NCI-H510A (cell line): Measurements from ENCODE around the gene CRLF1.

Experiments
- DNase-seq: peaks from one replicate; lab custom pipeline; 2025; lab: John Stamatoyannopoulos, UW

Gene CRLF1

GRCh38 chr19:18606281-18607225 lies at the start of gene CRLF1:
TSS of gene CRLF1 (minus strand) at chr19:18606799. CDS start at chr19:18606656, 143 bp downstream.
- DNase-seq, result no peak

DNA sequence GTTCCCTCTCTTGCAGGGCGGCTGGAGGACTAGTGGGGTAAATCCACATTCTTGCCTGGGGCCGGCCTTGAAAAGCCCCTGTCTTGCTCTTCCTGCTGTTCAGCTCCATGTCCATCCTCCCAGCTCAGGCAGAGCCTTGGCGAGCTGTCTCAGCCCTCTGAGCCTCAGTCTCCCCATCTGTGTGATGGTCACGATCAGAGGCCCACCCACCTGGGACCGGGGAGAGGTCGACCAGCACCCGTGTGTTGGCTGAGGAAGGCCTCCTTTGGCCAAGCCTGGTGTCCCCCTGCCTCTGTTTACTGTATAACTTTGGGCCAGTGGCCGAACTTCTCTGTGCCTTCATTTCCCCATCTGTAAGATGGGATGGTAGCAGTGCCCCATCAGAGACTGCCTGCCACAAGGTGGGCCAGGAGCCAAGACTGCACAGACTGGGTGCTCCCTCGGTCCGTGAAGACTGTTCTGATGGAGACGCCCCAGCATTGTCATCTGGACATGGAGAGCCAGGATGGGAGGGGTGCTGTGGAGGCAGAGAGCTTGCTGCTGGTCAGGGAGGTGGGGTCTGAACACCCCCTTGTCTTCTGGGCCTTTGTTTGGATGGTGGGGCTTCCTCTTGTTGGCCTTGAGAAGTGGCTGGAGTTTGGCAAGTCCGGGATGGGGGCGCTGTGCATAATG lies 48.7 kb upstream of the CRLF1 start:
- no peak for DNase-seq

- no peak for DNase-seq
These were observed 47.9 kb upstream of the CRLF1 start for GRCh38 chr19:18654469-18654868.

DNA sequence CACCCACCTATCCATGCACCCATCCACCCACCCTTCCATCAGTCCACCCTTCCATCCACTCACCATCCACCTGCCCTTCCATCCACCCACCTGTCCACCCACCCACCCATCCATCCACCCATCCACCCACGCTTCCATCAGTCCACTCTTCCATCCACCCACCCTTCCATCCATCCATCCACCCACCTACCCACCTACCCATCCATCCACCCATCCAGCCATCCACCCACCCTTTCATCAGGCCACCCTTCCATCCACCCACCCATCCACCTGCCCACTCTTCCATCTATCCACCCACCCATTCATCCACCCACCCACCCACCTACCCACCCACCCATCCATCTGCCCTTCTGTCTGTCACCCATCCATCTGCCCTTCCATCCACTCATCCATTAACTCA lies 47.3 kb upstream of the CRLF1 start:
- DNase-seq, result no peak

- DNase-seq, result no peak
These were observed 45.1 kb upstream of the CRLF1 start for GRCh38 chr19:18651733-18652132.

DNA sequence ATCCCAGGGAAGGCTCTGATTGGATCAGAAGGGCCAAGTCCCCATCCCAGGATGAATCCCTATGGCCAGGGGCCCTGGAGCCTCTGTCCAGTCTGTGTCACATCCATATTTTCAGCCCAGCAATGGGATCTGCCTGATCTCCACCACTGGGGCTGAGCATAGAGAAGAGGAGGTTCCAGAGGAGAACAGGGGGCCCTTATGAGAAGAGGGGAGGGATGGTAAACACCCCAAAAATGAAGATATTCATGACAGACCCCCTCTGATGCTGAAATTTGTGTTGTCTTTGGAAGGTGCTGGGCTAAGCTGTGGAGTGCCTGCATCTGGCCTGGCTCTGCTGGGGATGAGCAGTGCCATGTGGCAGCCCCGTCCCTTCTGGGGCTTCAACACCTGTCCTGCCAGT lies 44.7 kb upstream of the CRLF1 start:
- DNase-seq, result no peak

DNA sequence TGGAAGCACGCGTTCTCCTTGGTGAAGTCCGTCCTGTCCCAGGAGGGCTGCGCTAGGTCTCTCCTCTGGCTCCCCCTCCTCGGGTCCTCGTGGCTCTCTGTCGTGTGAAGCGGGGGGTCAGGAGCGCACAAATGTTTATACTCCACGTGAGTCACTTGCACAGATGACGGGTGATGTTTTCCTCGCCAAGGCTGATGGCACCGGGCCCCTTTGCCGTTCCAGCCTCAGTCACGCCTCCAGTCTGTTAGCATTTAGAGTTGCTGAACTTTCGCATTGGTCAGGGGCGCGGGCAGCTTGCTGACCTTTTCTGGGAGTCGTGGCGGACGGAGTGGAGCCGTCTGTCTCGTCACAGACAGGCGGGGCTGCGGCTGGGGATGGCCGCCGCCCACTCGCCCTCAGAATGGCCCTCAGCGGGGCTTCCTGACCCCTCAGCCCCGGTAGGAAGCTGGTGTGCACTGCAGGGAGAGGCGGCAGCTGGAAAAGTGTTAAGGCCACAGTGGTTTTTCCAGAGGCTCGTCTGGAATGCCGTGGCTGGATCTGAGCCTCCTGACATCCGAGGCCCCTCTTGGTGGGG lies 44.0 kb upstream of the CRLF1 start:
- no peak for DNase-seq

- no peak for DNase-seq
These were observed 43.4 kb upstream of the CRLF1 start for GRCh38 chr19:18650021-18650390.

GRCh38 chr19:18649371-18650020 lies 42.9 kb upstream of the CRLF1 start:
- peak; percentile 68 for DNase-seq

DNA sequence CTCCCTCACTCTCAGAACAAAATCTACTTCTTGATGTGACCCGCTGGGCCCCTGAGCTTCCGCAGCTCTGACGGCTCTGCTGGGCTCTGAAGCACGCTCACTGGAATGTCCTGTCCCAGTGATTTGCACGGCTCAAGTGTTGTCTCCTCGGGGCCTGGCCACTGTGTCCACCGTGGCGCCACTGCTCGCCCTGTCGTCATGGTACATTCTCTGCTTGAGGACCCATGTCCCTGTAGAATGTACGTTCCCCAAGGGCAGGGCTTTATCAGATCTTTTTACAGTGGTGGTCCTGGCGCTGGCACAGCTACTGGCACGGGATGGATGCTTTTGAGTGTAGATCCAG lies 42.3 kb upstream of the CRLF1 start:
- no peak for DNase-seq

DNA sequence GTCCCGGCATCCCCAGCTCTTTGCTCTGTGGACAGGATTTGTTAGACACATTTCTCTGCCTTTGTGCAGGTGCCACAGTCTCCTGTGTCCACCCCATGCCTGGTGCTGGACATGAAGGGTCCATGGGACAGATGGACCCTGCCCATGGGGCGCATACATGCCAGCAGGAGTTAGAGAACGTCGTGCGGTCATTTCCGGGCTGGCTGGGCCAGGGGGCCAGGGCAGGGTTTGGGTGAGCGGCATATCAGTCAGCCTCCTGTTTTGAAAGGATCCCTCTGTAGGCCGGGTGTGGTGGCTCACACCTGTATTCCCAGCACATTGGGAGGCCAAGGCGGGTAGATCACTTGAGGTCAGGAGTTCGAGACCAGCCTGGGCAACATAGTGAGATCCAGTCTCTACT lies 41.2 kb upstream of the CRLF1 start:
- no peak for DNase-seq

DNA sequence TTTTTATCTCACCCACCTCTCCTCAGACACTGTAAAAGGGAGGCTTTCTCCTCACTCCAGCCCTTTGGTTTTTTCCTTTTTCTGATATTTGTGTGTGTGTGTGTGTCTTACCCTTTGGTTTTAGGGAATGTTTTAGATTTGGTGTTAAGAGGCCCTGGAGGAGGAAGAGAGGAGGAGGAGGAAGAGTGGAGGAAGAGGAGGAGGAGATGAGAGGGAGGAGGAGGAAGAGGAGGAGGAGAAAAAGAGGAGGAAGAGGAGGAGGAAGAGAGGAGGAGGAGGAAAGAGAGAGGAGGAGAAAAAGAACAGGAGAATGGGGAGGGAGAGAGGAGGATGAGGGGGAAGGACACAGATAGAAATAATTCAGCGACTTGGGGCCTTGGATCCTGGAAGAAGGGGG lies 40.8 kb upstream of the CRLF1 start:
- no peak for DNase-seq

- no peak for DNase-seq
These were observed 40.2 kb upstream of the CRLF1 start for GRCh38 chr19:18646535-18647370.

GRCh38 chr19:18645035-18645511 lies 38.5 kb upstream of the CRLF1 start:
- no peak for DNase-seq

GRCh38 chr19:18644196-18645034 lies 37.8 kb upstream of the CRLF1 start:
- no peak for DNase-seq

DNA sequence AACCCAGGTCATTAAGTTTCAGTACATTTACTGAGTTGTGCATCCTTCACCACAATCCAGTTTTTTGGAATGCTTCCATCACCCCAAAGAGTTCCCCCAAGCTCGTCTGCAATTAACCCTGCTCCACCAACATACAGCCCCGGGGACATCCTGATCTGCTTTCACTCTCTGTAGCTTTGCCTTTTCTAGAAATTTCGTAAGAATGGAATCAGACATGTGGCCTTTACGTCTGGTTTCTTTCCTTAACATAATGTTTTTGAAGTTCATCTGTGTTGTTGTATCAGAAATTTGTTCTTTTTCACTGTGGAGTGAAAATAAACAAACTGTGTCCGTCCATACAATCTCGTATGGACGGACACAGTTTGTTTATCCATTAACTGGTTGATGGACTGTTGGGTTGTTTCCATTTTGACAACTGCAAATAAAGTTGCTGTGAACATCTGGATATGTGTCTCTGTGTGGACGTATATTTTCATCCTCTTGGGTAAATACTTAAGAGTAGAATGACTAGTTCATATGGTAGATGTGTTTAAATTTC lies 33.2 kb upstream of the CRLF1 start:
- DNase-seq, result no peak

GRCh38 chr19:18637673-18638630 lies 31.4 kb upstream of the CRLF1 start:
- DNase-seq, result peak; percentile 37

DNA sequence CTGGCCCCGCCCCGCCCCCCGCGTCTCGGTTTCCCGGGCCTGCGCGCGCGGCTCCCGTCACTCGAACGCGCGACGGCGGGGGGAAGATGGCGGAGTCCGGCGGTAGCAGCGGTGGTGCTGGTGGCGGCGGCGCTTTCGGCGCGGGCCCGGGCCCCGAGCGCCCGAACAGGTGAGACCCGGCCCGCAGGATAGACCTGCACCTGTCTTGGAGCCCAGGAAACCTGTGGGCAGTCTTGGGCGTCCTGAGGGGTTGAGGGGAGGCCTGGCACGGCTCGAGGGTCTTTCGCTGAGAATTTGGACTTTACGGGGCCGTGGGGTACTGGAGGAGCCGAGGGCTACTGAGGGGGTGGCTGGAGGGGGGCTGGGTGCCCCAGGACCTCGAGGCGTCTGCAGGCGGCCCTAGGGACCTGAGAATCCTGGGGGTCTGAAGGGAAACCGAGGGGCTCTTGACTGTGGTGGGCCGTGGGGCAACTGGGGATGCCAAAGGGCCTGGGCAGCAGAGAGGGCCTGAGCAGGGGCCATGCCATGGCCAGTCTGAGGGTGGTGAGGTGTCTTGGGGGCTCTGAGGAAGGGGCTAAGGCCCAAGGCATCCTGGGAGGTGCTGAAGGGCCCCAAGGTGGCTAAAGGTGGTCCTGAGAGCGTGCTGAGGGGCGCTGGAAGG lies 30.5 kb upstream of the CRLF1 start, which contains the start of gene KLHL26:
Gene KLHL26, plus strand, starts transcription at position 60 of the 661 bp plus-strand sequence. Its CDS starts 27 bp downstream, at position 87.
- DNase-seq, result no peak
